Esophagus squamous epithelium (tissue), 4 donors: ENCODE data around the gene RPL26.

Source experiments
- POLR2A ChIP-seq, 4 donors: fragments of 450-650 bp; IDR thresholded peaks; one replicate each; pipeline ENCODE4 v1.6.1; 2017; ENCODE audit warnings: antibody characterized with exemption in 4 of 4, mild to moderate bottlenecking in 4 of 4, moderate library complexity in 3 of 4
- TF ChIP-seq, protein P1 (sequence below), 6 experiments: fragments of 450-650 bp in 4 of 6; fragments of 200-600 bp in 2 of 6; sonication (generic) in 2 of 6; IDR thresholded peaks; one replicate each; pipeline ENCODE4 v1.5.1; 2016 to 2019; ENCODE audit warnings: antibody characterized with exemption in 6 of 6, mild to moderate bottlenecking in 4 of 6, moderate library complexity in 4 of 6

DNA sequence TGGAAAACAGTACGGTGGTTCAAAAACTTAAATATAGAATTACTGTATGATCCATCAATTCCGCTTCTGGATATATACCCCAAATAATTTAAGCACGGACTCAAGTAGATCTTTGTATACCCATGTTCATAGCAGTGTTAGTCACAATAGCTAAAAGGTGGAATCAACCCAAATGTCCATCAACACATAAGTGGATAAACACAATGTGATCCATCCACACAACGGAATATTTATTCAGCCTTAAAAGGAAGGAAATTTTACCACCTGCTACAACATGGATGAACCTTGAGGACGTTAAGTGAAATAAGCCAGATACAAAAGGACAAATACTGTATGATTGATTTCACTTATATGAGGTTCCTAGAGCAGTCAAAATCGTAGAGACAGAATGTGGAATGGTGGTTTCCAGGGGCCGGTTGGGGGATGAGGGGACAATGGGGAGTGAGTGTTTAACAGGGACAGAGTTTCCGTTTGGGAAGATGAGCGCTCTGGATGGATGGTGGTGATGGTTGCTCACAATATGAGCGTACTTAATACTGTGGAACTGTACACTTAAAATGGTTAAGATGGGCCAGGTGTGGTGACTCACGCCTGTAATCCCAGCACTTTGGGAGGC is 20.0 kb upstream of the RPL26 start:
- no peak for TF ChIP-seq POLR2A (IDR thresholded peaks at IDR 0.05)
- TF ChIP-seq, protein P1, sequence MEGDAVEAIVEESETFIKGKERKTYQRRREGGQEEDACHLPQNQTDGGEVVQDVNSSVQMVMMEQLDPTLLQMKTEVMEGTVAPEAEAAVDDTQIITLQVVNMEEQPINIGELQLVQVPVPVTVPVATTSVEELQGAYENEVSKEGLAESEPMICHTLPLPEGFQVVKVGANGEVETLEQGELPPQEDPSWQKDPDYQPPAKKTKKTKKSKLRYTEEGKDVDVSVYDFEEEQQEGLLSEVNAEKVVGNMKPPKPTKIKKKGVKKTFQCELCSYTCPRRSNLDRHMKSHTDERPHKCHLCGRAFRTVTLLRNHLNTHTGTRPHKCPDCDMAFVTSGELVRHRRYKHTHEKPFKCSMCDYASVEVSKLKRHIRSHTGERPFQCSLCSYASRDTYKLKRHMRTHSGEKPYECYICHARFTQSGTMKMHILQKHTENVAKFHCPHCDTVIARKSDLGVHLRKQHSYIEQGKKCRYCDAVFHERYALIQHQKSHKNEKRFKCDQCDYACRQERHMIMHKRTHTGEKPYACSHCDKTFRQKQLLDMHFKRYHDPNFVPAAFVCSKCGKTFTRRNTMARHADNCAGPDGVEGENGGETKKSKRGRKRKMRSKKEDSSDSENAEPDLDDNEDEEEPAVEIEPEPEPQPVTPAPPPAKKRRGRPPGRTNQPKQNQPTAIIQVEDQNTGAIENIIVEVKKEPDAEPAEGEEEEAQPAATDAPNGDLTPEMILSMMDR (IDR thresholded peaks at IDR 0.05), result no peak
